Liver (tissue), 3 donors: ENCODE results near the gene CDC42EP3.

Experiments
- CTCF ChIP-seq: fragments of 150-350 bp; IDR thresholded peaks from 2 replicates; pipeline ENCODE4 v1.5.1; 2017; ENCODE audit warnings: improper control_type of control experiment, low read depth, low read length; ENCODE audit not compliant: missing input control
- GABPA ChIP-seq, 2 donors: IDR thresholded peaks in 1 of 2; conservative IDR thresholded peaks in 1 of 2; 2 replicates each; pipeline ENCODE4 v1.6.1; 2016; ENCODE audit warnings: antibody characterized with exemption in 2 of 2, mild to moderate bottlenecking in 1 of 2, moderate library complexity in 1 of 2
- HNF4A ChIP-seq, 2 donors: conservative IDR thresholded peaks; 2 replicates each; pipeline ENCODE4 v1.6.1; 2016; ENCODE audit warnings: antibody characterized with exemption in 2 of 2, mild to moderate bottlenecking in 2 of 2
- JUND ChIP-seq, 2 donors: IDR thresholded peaks; 2 replicates each; pipeline ENCODE4 v1.6.1; 2016; ENCODE audit warnings: antibody characterized with exemption in 2 of 2
- YY1 ChIP-seq: IDR thresholded peaks from 2 replicates; pipeline ENCODE4 v1.6.1; 2016; ENCODE audit warnings: antibody characterized with exemption, mild to moderate bottlenecking
- ZBTB33 ChIP-seq: IDR thresholded peaks from 2 replicates; pipeline ENCODE4 v1.6.1; 2016; ENCODE audit warnings: antibody characterized with exemption
- TF ChIP-seq, protein P1 (sequence below): IDR thresholded peaks from 2 replicates; pipeline ENCODE4 v1.6.1; 2016; ENCODE audit warnings: antibody characterized with exemption
- TF ChIP-seq, protein P2 (sequence below): IDR thresholded peaks from 2 replicates; pipeline ENCODE4 v1.6.1; 2016; ENCODE audit warnings: antibody characterized with exemption
- donor health status: healthy.
- donor health status: healthy.

- TF ChIP-seq HNF4A (conservative IDR thresholded peaks at IDR 0.05) = no peak
- TF ChIP-seq YY1 = no peak
- TF ChIP-seq CTCF = no peak
- no peak for TF ChIP-seq ZBTB33
- no peak for TF ChIP-seq JUND (IDR thresholded peaks at IDR 0.05)
- TF ChIP-seq, protein P1, sequence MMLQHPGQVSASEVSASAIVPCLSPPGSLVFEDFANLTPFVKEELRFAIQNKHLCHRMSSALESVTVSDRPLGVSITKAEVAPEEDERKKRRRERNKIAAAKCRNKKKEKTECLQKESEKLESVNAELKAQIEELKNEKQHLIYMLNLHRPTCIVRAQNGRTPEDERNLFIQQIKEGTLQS = no peak
- no peak for TF ChIP-seq GABPA (IDR thresholded peaks at IDR 0.05 in 1 of 2, conservative IDR thresholded peaks at IDR 0.05 in 1 of 2)
- TF ChIP-seq, protein P2, sequence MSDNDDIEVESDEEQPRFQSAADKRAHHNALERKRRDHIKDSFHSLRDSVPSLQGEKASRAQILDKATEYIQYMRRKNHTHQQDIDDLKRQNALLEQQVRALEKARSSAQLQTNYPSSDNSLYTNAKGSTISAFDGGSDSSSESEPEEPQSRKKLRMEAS = no peak
Observed at GRCh38 chr2:37618326-37618725, 53.1 kb downstream of the CDC42EP3 start.
